HG03103 (cell line): Measurements from ENCODE around the gene YIPF1.
"Not testable (repeated sequence)": the region's sequence is repeated elsewhere in the genome, so short reads cannot be mapped to it uniquely, and the experiment has no call there.

ENCODE experiments used
- ATAC-seq: cut with Tn5 transposase; IDR thresholded peaks from one replicate; pipeline ENCODE4 v1.9.1; 2021; ENCODE audit warnings: low read depth; ENCODE audit not compliant: unreplicated experiment

Gene YIPF1

GRCh38 chr1:53847980-53848379 lies 41.6 kb downstream of the YIPF1 start:
- no peak for ATAC-seq

- no peak for ATAC-seq
Observed at GRCh38 chr1:53842347-53842746, 47.2 kb downstream of the YIPF1 start.

DNA sequence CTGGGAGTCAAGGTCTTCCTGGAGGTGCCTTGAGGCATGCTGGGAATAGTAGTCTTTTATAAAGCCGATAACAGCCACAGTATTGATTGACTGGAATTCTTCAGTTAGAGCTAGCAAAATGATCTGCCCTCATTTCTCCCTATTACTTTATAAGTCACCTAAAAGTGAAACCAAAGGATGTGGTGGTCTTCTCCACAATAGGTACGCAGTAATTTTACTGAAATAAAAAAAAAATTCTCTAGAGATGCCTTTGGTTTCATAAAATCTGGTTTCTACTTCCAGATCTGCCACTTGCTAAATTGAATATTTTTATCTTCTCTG lies 51.0 kb downstream of the YIPF1 start:
- ATAC-seq, result no peak

DNA sequence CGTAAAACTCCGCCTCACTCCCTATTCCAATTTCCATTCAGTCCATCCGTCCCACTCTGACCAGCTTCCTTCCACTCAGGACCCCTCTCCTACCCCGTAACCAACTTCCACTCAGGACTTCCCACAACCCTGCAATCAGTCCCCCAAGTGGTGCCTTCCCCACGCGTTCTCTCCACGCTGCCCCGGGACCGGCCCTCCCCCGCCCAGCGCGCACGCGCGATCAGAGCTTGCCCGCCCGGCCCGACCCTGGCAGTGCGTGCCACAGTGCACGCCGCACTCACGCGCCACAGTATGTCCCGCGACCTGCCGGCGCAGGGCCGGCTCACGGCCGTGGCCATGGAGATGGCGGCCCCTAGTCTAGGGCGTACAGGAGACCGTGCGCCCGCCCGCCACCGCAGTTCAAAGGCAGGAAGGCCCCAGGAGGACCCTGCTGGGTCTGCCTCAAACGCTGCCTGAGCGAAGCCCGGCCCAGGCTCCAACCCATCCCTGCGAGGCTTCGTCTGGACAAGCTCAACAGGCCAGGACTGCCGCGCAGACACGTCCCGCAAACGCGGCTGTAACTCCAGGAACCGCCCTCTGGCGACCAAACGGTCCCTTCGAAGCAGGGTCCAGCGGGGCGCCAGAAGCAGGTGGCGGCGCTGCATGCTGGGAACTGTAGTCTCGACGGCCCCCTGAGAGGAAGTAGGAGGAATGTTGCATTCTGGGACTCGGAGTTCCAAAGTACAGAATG lies 51.5 kb downstream of the YIPF1 start, which contains the start of gene NDC1:
Gene NDC1, minus strand, starts transcription at position 373 of the 730 bp plus-strand sequence. Its CDS starts 35 bp downstream, at position 338.
- peak; percentile 79 for ATAC-seq

- ATAC-seq, result no peak
Observed at GRCh38 chr1:53837646-53837923, 52.0 kb downstream of the YIPF1 start.

- ATAC-seq, result no peak
Observed at GRCh38 chr1:53835491-53835890, 54.1 kb downstream of the YIPF1 start.

DNA sequence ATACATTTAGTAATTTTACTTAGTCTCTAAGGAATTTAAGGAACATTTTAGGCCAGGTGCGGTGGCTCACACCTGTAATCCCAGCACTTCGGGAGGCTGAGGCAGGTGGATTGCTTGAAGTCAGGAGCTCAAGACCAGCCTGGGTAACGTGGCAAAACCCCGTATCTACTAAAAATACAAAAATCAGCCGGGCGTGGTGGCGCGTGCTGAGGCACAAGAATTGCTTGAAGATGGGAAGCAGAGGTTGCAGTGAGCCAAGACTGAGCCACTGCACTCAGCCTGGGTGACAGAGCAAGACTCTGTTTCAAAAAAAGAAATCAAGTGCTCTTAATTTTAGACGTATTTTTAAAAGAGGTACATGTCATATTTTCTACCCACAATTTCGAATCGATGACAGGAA lies 54.8 kb downstream of the YIPF1 start:
- ATAC-seq, result no peak

DNA sequence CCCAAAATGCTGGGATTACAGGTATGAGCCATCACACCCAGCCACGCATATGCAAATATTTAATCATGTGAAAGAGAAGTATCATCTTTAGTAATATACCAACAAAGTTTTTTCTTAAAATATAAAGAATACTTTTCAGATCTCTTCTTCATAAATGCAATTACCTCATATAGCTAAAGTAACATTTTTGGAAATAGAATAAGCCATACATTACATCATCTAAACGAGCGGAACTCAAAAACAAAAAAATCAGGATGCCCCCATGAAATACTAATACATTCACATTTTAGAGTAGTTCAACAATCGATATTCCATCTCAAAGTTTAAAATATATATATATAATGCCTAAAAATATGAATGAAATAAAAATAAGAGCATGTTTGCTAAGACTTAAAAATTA lies 56.2 kb downstream of the YIPF1 start:
- ATAC-seq, result no peak

GRCh38 chr1:53826367-53826766 lies 63.2 kb downstream of the YIPF1 start:
- ATAC-seq, result no peak

- no peak for ATAC-seq
Observed at GRCh38 chr1:53825306-53825705, 64.3 kb downstream of the YIPF1 start.

DNA sequence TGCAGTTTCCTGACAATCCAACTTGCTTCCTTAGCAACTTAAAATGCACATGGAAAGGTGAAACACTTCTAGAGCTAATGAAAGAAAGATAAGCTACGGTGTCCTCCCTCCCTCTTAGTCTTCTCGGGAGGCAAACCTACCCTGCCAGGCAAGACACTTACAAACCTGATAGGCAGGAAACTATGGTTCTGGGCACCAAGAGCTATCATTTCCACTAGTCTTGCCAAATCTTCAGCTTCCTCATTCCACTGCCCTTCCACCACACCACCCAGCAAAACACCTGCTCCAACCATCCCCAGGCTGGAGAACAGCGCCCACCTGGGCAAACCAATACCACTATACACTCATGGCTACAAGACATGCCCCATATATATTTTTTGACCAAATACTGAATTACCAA lies 66.7 kb downstream of the YIPF1 start:
- ATAC-seq, result no peak

- no peak for ATAC-seq
Observed at GRCh38 chr1:53821380-53821779, 68.2 kb downstream of the YIPF1 start.

DNA sequence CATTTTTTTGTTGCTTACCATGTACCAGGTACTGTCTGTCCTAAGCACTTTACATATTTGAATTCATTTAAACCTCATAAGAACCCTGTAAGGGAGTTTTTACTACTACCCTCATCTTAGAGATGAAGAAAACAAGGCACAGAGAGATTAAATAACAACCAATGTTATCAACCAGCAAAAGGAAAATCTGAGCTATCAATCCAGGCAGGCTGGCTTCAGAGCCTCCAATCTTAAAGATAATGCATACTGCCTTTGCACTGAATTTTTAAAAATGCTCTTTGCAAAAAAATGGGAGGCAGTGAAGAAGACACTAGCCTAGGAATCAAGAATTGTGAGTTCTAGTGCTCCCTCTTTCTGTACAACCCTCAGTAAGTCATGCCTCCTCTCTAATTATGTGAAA lies 70.2 kb downstream of the YIPF1 start:
- no peak for ATAC-seq

- not testable (repeated sequence) for ATAC-seq
Observed at GRCh38 chr1:53816584-53816983, 73.0 kb downstream of the YIPF1 start.

DNA sequence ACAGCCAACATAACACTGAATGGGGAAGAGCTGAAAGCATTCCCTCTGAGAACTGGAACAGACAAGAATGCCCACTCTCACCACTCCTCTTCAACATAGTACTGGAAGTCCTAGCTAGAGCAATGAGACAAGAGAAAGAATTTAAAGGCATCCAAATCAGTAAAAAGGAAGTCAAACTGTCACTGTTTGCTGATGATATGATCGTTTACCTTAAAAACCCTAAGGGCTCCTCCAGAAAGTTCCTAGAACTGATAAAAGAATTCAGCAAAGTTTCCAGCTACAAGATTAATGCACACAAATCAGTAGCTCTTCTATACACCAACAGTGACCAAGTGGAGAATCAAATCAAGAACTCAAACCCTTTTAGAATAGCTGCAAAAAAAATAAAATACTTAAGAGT lies 74.1 kb downstream of the YIPF1 start:
- not testable (repeated sequence) for ATAC-seq

GRCh38 chr1:53811414-53811851 lies 78.2 kb downstream of the YIPF1 start:
- ATAC-seq, result no peak

DNA sequence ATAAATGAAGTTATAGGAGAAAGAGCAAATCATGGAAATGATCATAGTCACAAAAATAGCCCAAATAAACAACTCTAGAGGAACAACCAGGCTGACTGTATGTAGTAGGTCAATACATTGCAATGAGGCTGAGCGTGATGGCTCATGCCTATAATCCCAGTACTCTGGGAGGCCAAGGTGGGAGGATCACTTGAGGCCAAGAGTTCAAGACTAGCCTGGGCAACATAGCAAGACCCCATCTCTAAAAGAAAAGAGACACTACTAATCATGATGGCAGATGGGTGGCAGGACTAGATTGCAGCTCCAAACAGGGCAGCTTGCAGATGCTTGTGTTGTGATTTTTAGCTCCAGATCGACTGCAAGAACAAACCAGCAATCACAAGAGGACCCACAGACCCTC lies 79.1 kb downstream of the YIPF1 start:
- ATAC-seq, result no peak

DNA sequence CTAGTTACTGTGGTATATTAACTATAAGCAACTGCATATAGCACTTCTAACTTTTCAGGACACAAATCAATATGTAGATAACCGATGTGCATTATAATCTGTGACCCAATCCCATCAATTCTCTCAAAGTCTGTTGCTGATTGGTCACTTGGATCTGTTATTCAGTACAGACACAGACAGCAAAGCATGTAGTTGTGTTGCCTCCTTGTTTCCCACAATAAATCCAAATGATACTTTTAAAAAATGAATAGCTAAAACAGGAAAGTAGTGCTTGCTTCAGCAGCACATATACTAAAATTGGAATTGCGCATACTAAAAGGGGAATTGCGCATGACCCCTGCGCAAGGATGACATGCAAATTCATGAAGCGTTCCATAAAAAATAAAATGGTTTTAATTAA lies 79.6 kb downstream of the YIPF1 start:
- no peak for ATAC-seq

GRCh38 chr1:53807916-53808315 lies 81.7 kb downstream of the YIPF1 start:
- no peak for ATAC-seq

GRCh38 chr1:53804791-53805505 lies 84.6 kb downstream of the YIPF1 start:
- ATAC-seq, result no peak

DNA sequence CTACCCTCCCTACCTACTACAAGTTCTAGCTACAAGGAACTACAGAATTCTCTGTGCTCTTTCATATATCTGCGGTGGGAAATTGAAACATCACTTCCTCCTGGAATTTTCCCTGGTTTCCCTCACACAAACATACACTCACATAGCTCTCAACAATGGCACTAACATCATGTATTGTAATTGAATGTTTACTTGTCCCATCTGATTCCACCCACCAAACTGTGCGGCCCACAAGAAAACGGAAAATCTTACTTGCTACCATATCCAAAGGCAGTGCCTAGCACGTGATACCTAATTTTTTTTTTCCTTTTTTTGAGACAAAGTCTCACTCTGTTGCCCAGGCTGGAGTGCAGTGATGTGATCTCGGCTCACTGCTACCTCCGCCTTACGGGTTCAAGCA lies 85.4 kb downstream of the YIPF1 start:
- no peak for ATAC-seq
